Measurements from ENCODE around the gene FHOD3. TPM values are rescaled to one million over a fixed set of nuclear protein-coding genes. Genes with fewer than 3 reads are reported as not detected.

The FHOD3 gene
- total and polyA plus RNA-seq, 7 donors: 5.4 to 98.2 (median 20.2) TPM

- DNase-seq: no peak
- Histone ChIP-seq H3K9me3 (no peaks in the 10 kb centered on the region), H3K27ac (no peak overlapping the region), H3K4me1 (peaks cover 25% of the 10 kb centered on the region), H3K27me3 (ENCODE audit: insufficient read depth in 3 of 3, low read length in 2 of 3) (no peaks in the 10 kb centered on the region), H3K4me3 (no peak overlapping the region), H3K36me3 (ENCODE audit: insufficient read depth in 1 of 2, low read depth in 1 of 2) (no peaks in the 10 kb centered on the region)
- intact Hi-C loops (cut with DNase I): no loop called here
- WGBS, 3 donors: 57 to 77% (median 76%) methylated on average over 8 of the region's 8 CpGs
- ATAC-seq: peak; percentile 27 to 69 (median 38)
- TF ChIP-seq CTCF (IDR thresholded peaks at IDR 0.05): no peak
Observed at GRCh38 chr18:36559149-36559857, 261.8 kb downstream of the FHOD3 start.

- H3K4me1 ChIP-seq: peaks cover 25% of the 10 kb centered on the region
- intact Hi-C loops (cut with DNase I): no loop called here
Observed at GRCh38 chr18:36560187-36560586, 262.7 kb downstream of the FHOD3 start.

GRCh38 chr18:36561046-36561445 is 263.5 kb downstream of the FHOD3 start:
- no peak overlapping the region for H3K4me3 ChIP-seq
- TF ChIP-seq CTCF (IDR thresholded peaks at IDR 0.05): no peak
- intact Hi-C loops (cut with DNase I): no loop called here
- no peaks in the 10 kb centered on the region for H3K27me3 ChIP-seq (ENCODE audit: insufficient read depth in 3 of 3, low read length in 2 of 3)
- H3K27ac ChIP-seq: no peak overlapping the region
- H3K9me3 ChIP-seq: no peaks in the 10 kb centered on the region
- ATAC-seq (no peak), DNase-seq (no peak)
- 88 to 93% (median 90%) methylated on average over 2 of the region's 2 CpGs for WGBS, 3 donors
- peaks cover 25% of the 10 kb centered on the region for H3K4me1 ChIP-seq
- H3K36me3 ChIP-seq (ENCODE audit: insufficient read depth in 1 of 2, low read depth in 1 of 2): no peaks in the 10 kb centered on the region

More at GRCh38 chr18:36560187-36560586, 262.7 kb downstream of the FHOD3 start:
- H3K9me3 ChIP-seq: no peaks in the 10 kb centered on the region
- H3K27ac ChIP-seq: no peak overlapping the region
- no peaks in the 10 kb centered on the region for H3K27me3 ChIP-seq (ENCODE audit: insufficient read depth in 3 of 3, low read length in 2 of 3)
- WGBS, 3 donors: 38 to 51% (median 48%) methylated on average over 2 of the region's 2 CpGs
- H3K4me3 ChIP-seq: no peak overlapping the region
- no peak for TF ChIP-seq CTCF (IDR thresholded peaks at IDR 0.05)
- no peak for ATAC-seq
- no peak for DNase-seq
- no peaks in the 10 kb centered on the region for H3K36me3 ChIP-seq (ENCODE audit: insufficient read depth in 1 of 2, low read depth in 1 of 2)

- no peaks in the 10 kb centered on the region for H3K9me3 ChIP-seq
- intact Hi-C loops (cut with DNase I): no loop called here
- H3K4me1 ChIP-seq: peaks cover 6% of the 10 kb centered on the region
- DNase-seq (no peak), ATAC-seq (no peak)
- H3K27me3 ChIP-seq (ENCODE audit: insufficient read depth in 3 of 3, low read length in 2 of 3): no peaks in the 10 kb centered on the region
- no peaks in the 10 kb centered on the region for H3K36me3 ChIP-seq (ENCODE audit: insufficient read depth in 1 of 2, low read depth in 1 of 2)
- no peak overlapping the region for H3K4me3 ChIP-seq
- 62 to 78% (median 66%) methylated on average over 2 of the region's 2 CpGs for WGBS, 3 donors
- TF ChIP-seq CTCF (IDR thresholded peaks at IDR 0.05): no peak
- H3K27ac ChIP-seq: no peak overlapping the region
Observed at GRCh38 chr18:36564841-36565240, 267.3 kb downstream of the FHOD3 start.

GRCh38 chr18:36567800-36568199 is 270.3 kb downstream of the FHOD3 start:
- intact Hi-C loops (cut with DNase I): no loop called here
- H3K4me1 ChIP-seq: no peaks in the 10 kb centered on the region
- H3K9me3 ChIP-seq: no peaks in the 10 kb centered on the region
- 76 to 100% (median 91%) methylated on average over 1 of the region's 1 CpG for WGBS, 3 donors
- DNase-seq (no peak), ATAC-seq (no peak)
- no peaks in the 10 kb centered on the region for H3K27me3 ChIP-seq (ENCODE audit: insufficient read depth in 3 of 3, low read length in 2 of 3)
- no peak for TF ChIP-seq CTCF (IDR thresholded peaks at IDR 0.05)
- H3K36me3 ChIP-seq (ENCODE audit: insufficient read depth in 1 of 2, low read depth in 1 of 2): no peaks in the 10 kb centered on the region
- H3K27ac ChIP-seq: no peak overlapping the region
- H3K4me3 ChIP-seq: no peak overlapping the region
